ENCODE measurements around the gene USP4. TPM values are rescaled to one million over a fixed set of nuclear protein-coding genes. Genes with fewer than 3 reads are reported as not detected.

Gene USP4
- total RNA-seq, 1 experiment from 2014 or later, result 32.8 TPM

GRCh38 chr3:49311283-49311682 lies 28.6 kb downstream of the USP4 start:
- intact Hi-C loops (cut with micrococcal nuclease; ENCODE audit: unreplicated experiment), result no loop called here
- H3K4me3 ChIP-seq (ENCODE audit: low read depth, low read length, poor library complexity, severe bottlenecking), result no peak overlapping the region
- no peaks in the 10 kb centered on the region for H3K36me3 ChIP-seq (ENCODE audit: insufficient read depth, low read length, poor library complexity, severe bottlenecking)
- no peak for TF ChIP-seq CTCF (conservative IDR thresholded peaks at IDR 0.05; ENCODE audit: low read depth, low read length)
- TF ChIP-seq EZH2 (IDR thresholded peaks at IDR 0.05; ENCODE audit: borderline replicate concordance, low read depth, low read length, poor library complexity, severe bottlenecking), result no peak
- DNase-seq (ENCODE audit: low spot score), result no peak
- CTCF ChIA-PET, result no interaction called here
- no peaks in the 10 kb centered on the region for H3K9me3 ChIP-seq (ENCODE audit: low read depth, low read length, poor library complexity, severe bottlenecking)
- BruUV-seq (replicated peaks), result no TSS peak
- POLR2A ChIA-PET (ENCODE audit: low non-redundant PET), result no interaction called here
- H3K4me1 ChIP-seq (ENCODE audit: insufficient read depth, low read length, poor library complexity, severe bottlenecking), result no peaks in the 10 kb centered on the region
- no peak overlapping the region for H3K27ac ChIP-seq (ENCODE audit: low read depth, low read length, poor library complexity, severe bottlenecking)
- no peaks in the 10 kb centered on the region for H3K27me3 ChIP-seq (replicated peaks; ENCODE audit: insufficient read depth, low read depth, low read length, poor library complexity)

GRCh38 chr3:49310677-49311076 lies 29.2 kb downstream of the USP4 start:
- H3K4me3 ChIP-seq (ENCODE audit: low read depth, low read length, poor library complexity, severe bottlenecking), result no peak overlapping the region
- TF ChIP-seq EZH2 (IDR thresholded peaks at IDR 0.05; ENCODE audit: borderline replicate concordance, low read depth, low read length, poor library complexity, severe bottlenecking), result no peak
- no peak for TF ChIP-seq CTCF (conservative IDR thresholded peaks at IDR 0.05; ENCODE audit: low read depth, low read length)
- H3K27ac ChIP-seq (ENCODE audit: low read depth, low read length, poor library complexity, severe bottlenecking), result no peak overlapping the region
- H3K4me1 ChIP-seq (ENCODE audit: insufficient read depth, low read length, poor library complexity, severe bottlenecking), result no peaks in the 10 kb centered on the region
- no TSS peak for BruUV-seq (replicated peaks)
- no peak for DNase-seq (ENCODE audit: low spot score)
- H3K9me3 ChIP-seq (ENCODE audit: low read depth, low read length, poor library complexity, severe bottlenecking), result no peaks in the 10 kb centered on the region
- ChIA-PET POLR2A (ENCODE audit: low non-redundant PET) (no interaction called here), CTCF (no interaction called here)
- H3K27me3 ChIP-seq (replicated peaks; ENCODE audit: insufficient read depth, low read depth, low read length, poor library complexity), result no peaks in the 10 kb centered on the region
- intact Hi-C loops (cut with micrococcal nuclease; ENCODE audit: unreplicated experiment), result no loop called here
- no peaks in the 10 kb centered on the region for H3K36me3 ChIP-seq (ENCODE audit: insufficient read depth, low read length, poor library complexity, severe bottlenecking)

GRCh38 chr3:49305608-49306007 lies 34.2 kb downstream of the USP4 start:
- ChIA-PET POLR2A (ENCODE audit: low non-redundant PET) (no interaction called here), CTCF (no interaction called here)
- Histone ChIP-seq H3K4me1 (ENCODE audit: insufficient read depth, low read length, poor library complexity, severe bottlenecking) (no peaks in the 10 kb centered on the region), H3K4me3 (ENCODE audit: low read depth, low read length, poor library complexity, severe bottlenecking) (no peak overlapping the region), H3K27me3 (replicated peaks; ENCODE audit: insufficient read depth, low read depth, low read length, poor library complexity) (no peaks in the 10 kb centered on the region), H3K36me3 (ENCODE audit: insufficient read depth, low read length, poor library complexity, severe bottlenecking) (peaks cover 8% of the 10 kb centered on the region), H3K9me3 (ENCODE audit: low read depth, low read length, poor library complexity, severe bottlenecking) (no peaks in the 10 kb centered on the region), H3K27ac (ENCODE audit: low read depth, low read length, poor library complexity, severe bottlenecking) (no peak overlapping the region)
- intact Hi-C loops (cut with micrococcal nuclease; ENCODE audit: unreplicated experiment), result no loop called here
- BruUV-seq (replicated peaks), result no TSS peak
- no peak for DNase-seq (ENCODE audit: low spot score)
- TF ChIP-seq EZH2 (IDR thresholded peaks at IDR 0.05; ENCODE audit: borderline replicate concordance, low read depth, low read length, poor library complexity, severe bottlenecking) (no peak), CTCF (conservative IDR thresholded peaks at IDR 0.05; ENCODE audit: low read depth, low read length) (no peak)

Measured in A673 (cell line).